Neuronal stem cell (in vitro differentiated cells): Measurements from ENCODE around the gene DCST1.

Experiments
- DNase-seq: peaks from one replicate; pipeline ENCODE4 v3.0.0-alpha.2; 2013; ENCODE audit warnings: low spot score
- H2AFZ ChIP-seq: one replicate; pipeline ENCODE4 v1.6.1; 2013; ENCODE audit warnings: mild to moderate bottlenecking, low read length, inconsistent platforms
- H2AK5ac ChIP-seq: 2 replicates; pipeline ENCODE4 v1.6.1; 2013; ENCODE audit warnings: low read depth, mild to moderate bottlenecking, inconsistent platforms, low read length, moderate library complexity, mixed read lengths
- H2BK120ac ChIP-seq: 2 replicates; pipeline ENCODE4 v1.6.1; 2013; ENCODE audit warnings: low read depth, mild to moderate bottlenecking, inconsistent platforms, low read length, moderate library complexity, mixed read lengths
- H2BK12ac ChIP-seq: one replicate; pipeline ENCODE4 v1.6.1; 2013; ENCODE audit warnings: low read length, inconsistent platforms
- H2BK15ac ChIP-seq: 2 replicates; pipeline ENCODE4 v1.6.1; 2013; ENCODE audit warnings: mild to moderate bottlenecking, low read length, inconsistent platforms, mixed read lengths
- H2BK5ac ChIP-seq: one replicate; pipeline ENCODE4 v1.6.1; 2013; ENCODE audit warnings: inconsistent platforms, mild to moderate bottlenecking, low read length, moderate library complexity
- H3K14ac ChIP-seq: one replicate; pipeline ENCODE4 v1.6.1; 2013; ENCODE audit warnings: low read length, inconsistent platforms
- H3K18ac ChIP-seq: 2 replicates; pipeline ENCODE4 v1.6.1; 2013; ENCODE audit warnings: low read length, inconsistent platforms
- H3K23ac ChIP-seq: 2 replicates; pipeline ENCODE4 v1.6.1; 2013; ENCODE audit warnings: low read depth, mild to moderate bottlenecking, mixed read lengths, low read length, inconsistent platforms; ENCODE audit not compliant: poor library complexity
- H3K27ac ChIP-seq: replicated peaks from 3 replicates; pipeline ENCODE4 v1.5.1; 2013; ENCODE audit warnings: low read length, inconsistent platforms
- H3K27me3 ChIP-seq, 3 experiments: 2 replicates each; pipeline ENCODE4 v1.6.1; 2013; ENCODE audit warnings: low read length in 3 of 3, mild to moderate bottlenecking in 2 of 3, inconsistent platforms in 1 of 3, low read depth in 1 of 3, mixed read lengths in 1 of 3, moderate library complexity in 1 of 3; ENCODE audit not compliant: control insufficient read depth in 3 of 3, insufficient read depth in 3 of 3
- H3K36me3 ChIP-seq, 2 donors: replicated peaks in 1 of 2; 2 replicates each; pipeline ENCODE4 v1.6.1; 2013; ENCODE audit warnings: low read length in 2 of 2; ENCODE audit not compliant: control insufficient read depth in 2 of 2, insufficient read depth in 2 of 2
- H3K4ac ChIP-seq: 2 replicates; pipeline ENCODE4 v1.6.1; 2013; ENCODE audit warnings: inconsistent platforms, mild to moderate bottlenecking, low read length, moderate library complexity
- H3K4me1 ChIP-seq, 2 donors: 1 replicate in 1 of 2; 2 replicates in 1 of 2; pipeline ENCODE4 v1.6.1; 2013; ENCODE audit warnings: low read length in 2 of 2, low read depth in 1 of 2; ENCODE audit not compliant: control insufficient read depth in 2 of 2, insufficient read depth in 1 of 2
- H3K4me2 ChIP-seq: one replicate; pipeline ENCODE4 v1.6.1; 2013; ENCODE audit warnings: mild to moderate bottlenecking, low read length, inconsistent platforms; ENCODE audit not compliant: insufficient read depth, poor library complexity, severe bottlenecking
- H3K4me3 ChIP-seq, 2 donors: 2 replicates each; pipeline ENCODE4 v1.5.1; 2013; ENCODE audit warnings: low read length in 2 of 2, mild to moderate bottlenecking in 2 of 2, inconsistent platforms in 1 of 2, moderate library complexity in 1 of 2
- H3K79me1 ChIP-seq: one replicate; pipeline ENCODE4 v1.6.1; 2013; ENCODE audit warnings: low read depth, mild to moderate bottlenecking, inconsistent platforms, low read length, moderate library complexity
- H3K9ac ChIP-seq: one replicate; pipeline ENCODE4 v1.6.1; 2013; ENCODE audit warnings: mild to moderate bottlenecking, low read depth, low read length, inconsistent platforms; ENCODE audit not compliant: poor library complexity
- H3K9me3 ChIP-seq, 2 donors: replicated peaks in 1 of 2; 2 replicates each; pipeline versions ENCODE3 to v1.6.1; 2013; ENCODE audit warnings: low read length in 2 of 2, mild to moderate bottlenecking in 2 of 2, inconsistent platforms in 1 of 2, low read depth in 1 of 2, mixed read lengths in 1 of 2, moderate library complexity in 1 of 2; ENCODE audit not compliant: control insufficient read depth in 2 of 2, insufficient read depth in 1 of 2
- H4K8ac ChIP-seq: one replicate; pipeline ENCODE4 v1.6.1; 2013; ENCODE audit warnings: low read depth, mild to moderate bottlenecking, inconsistent platforms, low read length, moderate library complexity
- H4K91ac ChIP-seq: one replicate; pipeline ENCODE4 v1.6.1; 2013; ENCODE audit warnings: low read length, low read depth, mild to moderate bottlenecking, inconsistent platforms; ENCODE audit not compliant: poor library complexity
- WGBS, 2 donors: extraction: QIAGEN DNeasy Blood & Tissue Kit; methylation state at CpG; one replicate each; pipeline ENCODE4 v1.1.7; 2013; ENCODE audit warnings: missing lambda C conversion rate in 2 of 2, mixed read lengths in 1 of 2; ENCODE audit not compliant: insufficient read length in 2 of 2, insufficient replicate concordance in 1 of 2; ENCODE audit errors: extremely low coverage in 2 of 2; 5-methylcytosine and 5-hydroxymethylcytosine counted together

DCST1 gene

GRCh38 chr1:155086856-155087535 is 53.4 kb downstream of the DCST1 start:
- Histone ChIP-seq H2BK15ac (peak overlapping the region; percentile 94), H3K14ac (no peak overlapping the region), H3K27ac (no peak overlapping the region), H3K4me3 (no peak overlapping the region), H3K23ac (no peak overlapping the region), H4K91ac (no peak overlapping the region), H3K27me3 (peaks cover 13 to 28% (median 21%) of the 10 kb centered on the region in 3 experiments), H3K4me1 (peaks cover 27 to 30% of the 10 kb centered on the region in 2 donors), H3K4me2 (no peak overlapping the region), H3K79me1 (peaks cover 4% of the 10 kb centered on the region), H3K9ac (no peak overlapping the region), H2AFZ (no peak overlapping the region), H2BK120ac (peak overlapping the region; percentile 30), H2AK5ac (peak overlapping the region; percentile 79), H3K4ac (no peak overlapping the region), H2BK12ac (no peak overlapping the region), H3K18ac (no peak overlapping the region), H3K9me3 (peaks cover 0 to 2% of the 10 kb centered on the region in 2 donors), H2BK5ac (peak overlapping the region; percentile 83), H3K36me3 (no peaks in the 10 kb centered on the region), H4K8ac (no peak overlapping the region)
- DNase-seq: no peak
- no CpG with 5 or more reads among the region's 8 CpGs for WGBS, 2 donors

GRCh38 chr1:155091071-155092051 is 57.7 kb downstream of the DCST1 start:
- peaks cover 2% of the 10 kb centered on the region for H3K79me1 ChIP-seq
- H4K91ac ChIP-seq: no peak overlapping the region
- H3K27me3 ChIP-seq: peaks cover 0 to 21% (median 3%) of the 10 kb centered on the region in 3 experiments
- peaks cover 0 to 2% of the 10 kb centered on the region in 2 donors for H3K9me3 ChIP-seq
- peak overlapping the region; percentile 74 for H2AFZ ChIP-seq
- H2BK15ac ChIP-seq: peak overlapping the region; percentile 91
- peak overlapping the region; percentile 66 for H3K23ac ChIP-seq
- H2BK120ac ChIP-seq: no peak overlapping the region
- peaks cover 3 to 11% of the 10 kb centered on the region in 2 donors for H3K4me1 ChIP-seq
- DNase-seq: peak; percentile 87
- no peak overlapping the region for H3K4me3 ChIP-seq
- H3K27ac ChIP-seq: no peak overlapping the region
- no peak overlapping the region for H3K4me2 ChIP-seq
- H3K36me3 ChIP-seq: no peaks in the 10 kb centered on the region
- peak overlapping the region; percentile 88 for H4K8ac ChIP-seq
- peak overlapping the region; percentile 96 for H2BK12ac ChIP-seq
- H2BK5ac ChIP-seq: peak overlapping the region; percentile 15
- WGBS, 2 donors: no CpG with 5 or more reads among the region's 29 CpGs
- peak overlapping the region; percentile 83 for H3K18ac ChIP-seq
- H3K4ac ChIP-seq: peak overlapping the region; percentile 67
- H3K9ac ChIP-seq: peak overlapping the region; percentile 83
- H2AK5ac ChIP-seq: peak overlapping the region; percentile 94
- peak overlapping the region; percentile 65 for H3K14ac ChIP-seq

GRCh38 chr1:155092131-155092530 is 58.5 kb downstream of the DCST1 start:
- H2BK12ac ChIP-seq: no peak overlapping the region
- H4K91ac ChIP-seq: no peak overlapping the region
- no CpG with 5 or more reads among the region's 6 CpGs for WGBS, 2 donors
- H3K18ac ChIP-seq: no peak overlapping the region
- no peak overlapping the region for H2AFZ ChIP-seq
- no peak overlapping the region for H3K4ac ChIP-seq
- H3K4me3 ChIP-seq: no peak overlapping the region
- peaks cover 0 to 21% (median 3%) of the 10 kb centered on the region in 3 experiments for H3K27me3 ChIP-seq
- H2BK5ac ChIP-seq: peak overlapping the region; percentile 15
- H3K9me3 ChIP-seq: peaks cover 0 to 2% of the 10 kb centered on the region in 2 donors
- H4K8ac ChIP-seq: no peak overlapping the region
- no peak overlapping the region for H3K14ac ChIP-seq
- peak overlapping the region; percentile 91 for H2BK15ac ChIP-seq
- no peak overlapping the region for H2BK120ac ChIP-seq
- DNase-seq: no peak
- no peak overlapping the region for H3K27ac ChIP-seq
- no peaks in the 10 kb centered on the region for H3K79me1 ChIP-seq
- H3K4me1 ChIP-seq: peaks cover 3 to 11% of the 10 kb centered on the region in 2 donors
- no peak overlapping the region for H3K9ac ChIP-seq
- H2AK5ac ChIP-seq: peak overlapping the region; percentile 94
- no peak overlapping the region for H3K23ac ChIP-seq
- H3K36me3 ChIP-seq: no peaks in the 10 kb centered on the region
- no peak overlapping the region for H3K4me2 ChIP-seq

- no peak overlapping the region for H3K18ac ChIP-seq
- H2BK5ac ChIP-seq: no peak overlapping the region
- no peaks in the 10 kb centered on the region for H3K36me3 ChIP-seq
- no peak overlapping the region for H3K4ac ChIP-seq
- no peak overlapping the region for H3K23ac ChIP-seq
- peaks cover 0 to 21% (median 3%) of the 10 kb centered on the region in 3 experiments for H3K27me3 ChIP-seq
- no peak overlapping the region for H2AK5ac ChIP-seq
- H3K9ac ChIP-seq: no peak overlapping the region
- no peak overlapping the region for H2BK15ac ChIP-seq
- no peak overlapping the region for H3K27ac ChIP-seq
- H2BK120ac ChIP-seq: no peak overlapping the region
- H2BK12ac ChIP-seq: no peak overlapping the region
- no peak overlapping the region for H3K4me3 ChIP-seq
- H3K79me1 ChIP-seq: no peaks in the 10 kb centered on the region
- WGBS, 2 donors: no CpG with 5 or more reads among the region's 12 CpGs
- H3K4me2 ChIP-seq: no peak overlapping the region
- peaks cover 3 to 11% of the 10 kb centered on the region in 2 donors for H3K4me1 ChIP-seq
- H2AFZ ChIP-seq: no peak overlapping the region
- no peak for DNase-seq
- no peak overlapping the region for H4K91ac ChIP-seq
- H4K8ac ChIP-seq: no peak overlapping the region
- H3K9me3 ChIP-seq: peaks cover 0 to 2% of the 10 kb centered on the region in 2 donors
- H3K14ac ChIP-seq: no peak overlapping the region
These were observed 59.0 kb downstream of the DCST1 start for GRCh38 chr1:155092641-155093040.
